Activated T-cell treated with anti-CD3 and anti-CD28 coated beads for 1 hour (primary cell): ENCODE measurements around the gene KLHL21.

Source experiments
- DNase-seq: peaks from one replicate; pipeline ENCODE4 v3.0.0-alpha.2; 2020; ENCODE audit warnings: low read depth

KLHL21 gene

DNA sequence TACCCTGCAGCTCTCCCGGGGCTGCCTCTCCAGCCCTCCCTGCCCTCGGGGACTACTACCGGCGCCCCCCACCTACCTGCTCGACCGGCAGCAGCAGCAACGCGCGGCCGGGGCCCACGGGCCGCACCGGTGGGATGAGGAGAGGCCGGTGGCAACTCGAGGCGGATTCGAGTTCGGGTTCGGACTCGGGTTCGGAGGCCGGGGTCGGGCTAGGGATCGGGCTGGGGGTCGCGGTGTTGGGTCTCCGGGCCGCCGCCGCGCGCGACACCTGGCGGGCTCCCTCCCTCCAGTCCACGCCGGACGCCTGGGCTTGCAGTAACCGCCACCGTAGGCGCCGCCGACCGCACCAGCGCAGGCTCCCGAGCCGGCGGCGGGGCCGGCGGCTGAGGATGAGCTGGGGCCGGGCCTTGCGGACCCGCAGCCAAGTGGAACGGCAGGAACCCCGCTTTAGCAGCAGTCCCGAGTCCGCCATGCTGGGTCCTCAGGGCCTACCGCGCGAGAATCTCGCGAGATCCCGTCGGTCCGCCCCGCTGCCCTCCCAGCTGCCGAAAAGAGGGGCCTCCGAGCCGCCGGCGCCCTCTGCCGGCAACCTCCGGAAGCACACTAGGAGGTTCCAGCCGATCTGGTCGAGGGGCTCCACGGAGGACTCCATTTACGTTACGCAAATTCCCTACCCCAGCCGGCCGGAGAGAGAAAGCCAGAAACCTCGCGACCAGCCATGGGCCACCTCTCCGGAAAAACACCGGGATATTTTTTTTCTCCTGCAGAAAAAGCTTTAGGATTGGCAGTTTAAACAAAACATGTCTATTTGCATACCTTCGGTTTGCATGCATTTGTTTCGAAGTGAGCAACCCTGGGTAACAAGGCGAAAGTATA is 48.4 kb downstream of the KLHL21 start, which contains the start of gene NOL9:
NOL9 (minus strand) TSS at position 483 of the 876 bp plus-strand sequence; CDS start at position 472, 11 bp downstream.
- DNase-seq, result peak; percentile 89

DNA sequence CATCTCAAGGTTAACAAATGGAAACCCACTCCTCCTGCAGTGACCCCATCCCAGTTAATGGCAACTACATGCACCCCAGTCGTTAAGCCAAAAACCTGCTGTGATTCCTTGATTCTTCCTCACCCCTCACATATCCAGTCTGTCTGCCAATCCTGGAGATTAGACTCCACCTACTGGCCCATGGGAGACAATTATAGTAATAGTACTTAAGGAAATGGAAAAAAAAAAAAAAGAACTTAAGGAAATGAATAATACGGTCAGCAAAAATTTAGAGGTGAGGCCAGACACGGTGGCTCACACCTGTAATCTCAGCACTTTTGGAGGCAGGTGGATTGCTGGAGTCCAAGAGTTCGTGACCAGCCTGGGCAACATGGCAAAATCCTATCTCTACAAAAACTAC is 55.4 kb downstream of the KLHL21 start:
- no peak for DNase-seq

DNA sequence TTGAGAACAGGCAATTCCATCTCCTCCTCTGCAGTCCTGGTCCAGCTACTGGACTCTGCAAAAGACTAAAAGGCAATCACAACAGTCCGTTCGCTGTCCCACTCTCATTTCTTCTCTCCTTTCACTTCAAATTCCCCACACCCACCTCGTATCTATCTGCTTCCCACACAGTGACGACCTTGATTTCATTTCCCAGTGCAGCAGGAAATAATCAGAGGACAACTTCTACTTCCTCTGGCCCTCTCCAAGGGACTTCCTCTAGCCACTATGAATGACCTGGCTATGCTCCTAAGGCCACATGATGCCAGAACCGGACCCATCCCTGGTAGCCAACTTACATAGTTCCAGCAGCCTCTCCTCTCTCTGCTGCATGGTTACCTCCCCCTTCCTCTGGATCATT is 56.3 kb downstream of the KLHL21 start:
- DNase-seq, result no peak

DNA sequence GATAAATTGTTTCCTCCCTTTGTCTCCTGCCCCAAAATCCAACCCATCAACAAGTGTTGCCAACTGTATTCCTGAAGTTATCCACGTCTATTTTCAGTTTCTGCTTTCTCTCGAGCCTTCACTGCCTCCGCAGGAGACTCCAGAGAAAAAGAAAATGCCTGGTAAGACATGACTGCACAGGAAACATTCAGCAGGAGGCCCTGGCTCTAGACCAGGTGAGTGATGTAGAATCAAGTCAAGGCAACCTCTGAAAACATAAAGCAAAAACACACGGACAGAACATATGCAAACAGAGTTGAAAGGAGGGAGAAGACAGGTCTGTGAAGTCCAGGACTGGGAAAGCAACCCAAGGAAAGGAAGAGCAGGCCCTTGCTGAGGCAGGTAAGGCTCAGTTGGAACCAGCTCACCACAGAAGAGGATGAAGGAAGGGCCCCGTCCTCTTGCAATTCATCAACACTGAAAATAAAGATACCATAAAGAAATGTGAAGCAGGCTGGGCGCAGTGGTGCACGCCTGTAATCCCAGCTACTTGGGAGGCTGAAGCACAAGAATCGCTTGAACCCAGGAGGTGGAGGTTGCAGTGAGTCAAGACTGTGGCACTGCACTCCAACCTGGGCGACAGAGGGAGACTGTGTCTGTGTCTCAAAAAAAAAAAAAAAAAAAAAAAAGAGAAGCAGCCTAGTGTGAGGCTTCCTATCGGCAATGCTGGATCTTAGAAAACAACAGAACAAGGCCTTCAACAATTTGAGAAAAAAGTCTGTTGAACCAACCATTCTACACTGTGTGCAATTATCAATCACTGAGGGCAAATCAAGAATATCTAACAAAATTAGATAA is 57.2 kb downstream of the KLHL21 start:
- peak; percentile 6 for DNase-seq

DNA sequence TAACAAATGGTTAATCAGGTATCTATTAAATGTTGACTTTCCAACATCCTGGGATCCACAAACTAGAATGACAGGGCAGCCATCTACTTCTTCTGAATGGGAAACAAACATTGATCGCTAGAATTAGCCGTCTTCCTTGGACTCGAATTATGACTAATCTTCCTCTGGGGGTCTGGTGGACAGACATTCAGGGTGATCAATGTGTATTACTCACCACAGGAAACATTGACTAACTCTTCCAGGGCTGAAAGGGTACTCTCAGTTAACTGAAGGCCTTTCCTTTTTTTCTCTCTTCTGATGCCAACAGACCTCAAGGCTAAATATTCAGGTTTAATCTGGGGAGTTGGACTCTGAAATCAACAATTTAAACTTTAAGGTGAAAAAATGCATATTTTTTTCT is 57.8 kb downstream of the KLHL21 start:
- no peak for DNase-seq
